Duodenal mucosa (tissue), 2 donors: ENCODE measurements around the gene ZBTB44.

Experiments used
- H3K27ac ChIP-seq: one replicate; pipeline ENCODE4 v1.7.0; 2013; ENCODE audit warnings: low read depth, low read length
- H3K27me3 ChIP-seq, 2 donors: one replicate each; pipeline ENCODE4 v1.7.0; 2013; ENCODE audit warnings: low read length in 2 of 2, control low read depth in 1 of 2; ENCODE audit not compliant: insufficient read depth in 2 of 2, control insufficient read depth in 1 of 2
- H3K36me3 ChIP-seq, 2 donors: one replicate each; pipeline ENCODE4 v1.7.0; 2013; ENCODE audit warnings: low read length in 2 of 2, control low read depth in 1 of 2; ENCODE audit not compliant: insufficient read depth in 2 of 2, control insufficient read depth in 1 of 2
- H3K4me1 ChIP-seq, 2 donors: one replicate each; pipeline ENCODE4 v1.7.0; 2013; ENCODE audit warnings: low read length in 2 of 2, control low read depth in 1 of 2; ENCODE audit not compliant: insufficient read depth in 2 of 2, control insufficient read depth in 1 of 2
- H3K4me3 ChIP-seq, 2 donors: one replicate each; pipeline ENCODE4 v1.7.0; 2013; ENCODE audit warnings: low read length in 2 of 2, low read depth in 1 of 2
- H3K9ac ChIP-seq, 2 donors: one replicate each; pipeline ENCODE4 v1.7.0; 2013; ENCODE audit warnings: low read length in 2 of 2, low read depth in 1 of 2
- H3K9me3 ChIP-seq, 2 donors: one replicate each; pipeline ENCODE4 v1.7.0; 2013; ENCODE audit warnings: low read length in 2 of 2, control low read depth in 1 of 2; ENCODE audit not compliant: control insufficient read depth in 1 of 2

ZBTB44 gene

GRCh38 chr11:130211144-130211543 is 103.6 kb downstream of the ZBTB44 start:
- Histone ChIP-seq H3K4me1 (peaks cover 3 to 18% of the 10 kb centered on the region in 2 donors), H3K36me3 (peaks cover 20 to 56% of the 10 kb centered on the region in 2 donors), H3K9me3 (no peaks in the 10 kb centered on the region), H3K9ac (no peak overlapping the region), H3K27me3 (peaks cover 0 to 3% of the 10 kb centered on the region in 2 donors), H3K4me3 (no peak overlapping the region), H3K27ac (no peak overlapping the region)

GRCh38 chr11:130209954-130210854 is 104.5 kb downstream of the ZBTB44 start:
- H3K36me3 ChIP-seq: peaks cover 22 to 59% of the 10 kb centered on the region in 2 donors
- H3K27me3 ChIP-seq: no peaks in the 10 kb centered on the region
- no peak overlapping the region for H3K4me3 ChIP-seq
- H3K4me1 ChIP-seq: peaks cover 3 to 22% of the 10 kb centered on the region in 2 donors
- H3K9me3 ChIP-seq: no peaks in the 10 kb centered on the region
- no peak overlapping the region for H3K9ac ChIP-seq
- no peak overlapping the region for H3K27ac ChIP-seq

GRCh38 chr11:130209128-130209932 is 105.4 kb downstream of the ZBTB44 start:
- Histone ChIP-seq H3K4me3 (no peak overlapping the region), H3K9ac (no peak overlapping the region), H3K9me3 (no peaks in the 10 kb centered on the region), H3K27me3 (no peaks in the 10 kb centered on the region), H3K27ac (no peak overlapping the region), H3K4me1 (peaks cover 3 to 22% of the 10 kb centered on the region in 2 donors), H3K36me3 (peaks cover 25 to 56% of the 10 kb centered on the region in 2 donors)

- peaks cover 27 to 55% of the 10 kb centered on the region in 2 donors for H3K36me3 ChIP-seq
Measured at GRCh38 chr11:130208241-130209127, 106.2 kb downstream of the ZBTB44 start.

GRCh38 chr11:130206141-130206540 is 108.6 kb downstream of the ZBTB44 start:
- H3K9me3 ChIP-seq: no peaks in the 10 kb centered on the region
- peaks cover 10 to 11% of the 10 kb centered on the region in 2 donors for H3K4me1 ChIP-seq
- no peak overlapping the region for H3K4me3 ChIP-seq
- H3K9ac ChIP-seq: peak overlapping the region; percentile 25 to 32
- no peak overlapping the region for H3K27ac ChIP-seq
- H3K27me3 ChIP-seq: no peaks in the 10 kb centered on the region
- H3K36me3 ChIP-seq: peaks cover 38 to 69% of the 10 kb centered on the region in 2 donors

More at GRCh38 chr11:130208241-130209127, 106.2 kb downstream of the ZBTB44 start:
- Histone ChIP-seq H3K9ac (no peak overlapping the region), H3K4me3 (no peak overlapping the region), H3K27ac (no peak overlapping the region), H3K27me3 (no peaks in the 10 kb centered on the region), H3K4me1 (peaks cover 3 to 19% of the 10 kb centered on the region in 2 donors), H3K9me3 (no peaks in the 10 kb centered on the region)

- H3K9ac ChIP-seq: no peak overlapping the region
- H3K4me1 ChIP-seq: peaks cover 10 to 11% of the 10 kb centered on the region in 2 donors
- no peak overlapping the region for H3K27ac ChIP-seq
- no peaks in the 10 kb centered on the region for H3K27me3 ChIP-seq
- peaks cover 42 to 73% of the 10 kb centered on the region in 2 donors for H3K36me3 ChIP-seq
- no peak overlapping the region for H3K4me3 ChIP-seq
- H3K9me3 ChIP-seq: no peaks in the 10 kb centered on the region
Measured at GRCh38 chr11:130204703-130205095, 110.0 kb downstream of the ZBTB44 start.

GRCh38 chr11:130203766-130204702 is 110.7 kb downstream of the ZBTB44 start:
- Histone ChIP-seq H3K27ac (no peak overlapping the region), H3K9ac (no peak overlapping the region), H3K27me3 (no peaks in the 10 kb centered on the region), H3K9me3 (no peaks in the 10 kb centered on the region), H3K4me3 (no peak overlapping the region), H3K36me3 (peaks cover 46 to 74% of the 10 kb centered on the region in 2 donors), H3K4me1 (peaks cover 10 to 11% of the 10 kb centered on the region in 2 donors)

GRCh38 chr11:130202818-130203689 is 111.7 kb downstream of the ZBTB44 start:
- Histone ChIP-seq H3K36me3 (peaks cover 48 to 72% of the 10 kb centered on the region in 2 donors), H3K27me3 (no peaks in the 10 kb centered on the region), H3K4me1 (peaks cover 10 to 11% of the 10 kb centered on the region in 2 donors), H3K9ac (no peak overlapping the region), H3K9me3 (no peaks in the 10 kb centered on the region), H3K4me3 (no peak overlapping the region), H3K27ac (no peak overlapping the region)
